Calu3 (cell line): ENCODE results near the gene BEND5. TPM values are rescaled to one million over a fixed set of nuclear protein-coding genes. Genes with fewer than 3 reads are reported as not detected.

Experiments
- BruUV-seq: library from RNA; stranded (reverse); fragments of 400-500 nt; replicated peaks from 2 replicates; lab custom pipeline; 2021; lab: Mats Ljungman, UMichigan
- CTCF ChIA-PET: fragments of 300-600 bp; sonication (Branson Sonifier 250); formaldehyde crosslinking; loops from one replicate; lab custom pipeline; 2022; ENCODE audit warnings: antibody characterized with exemption; lab: Charles Lee
- DNase-seq: peaks from one replicate; pipeline ENCODE4 v3.0.0; 2022
- H3K27ac Mint-ChIP-seq: one replicate; pipeline ENCODE4 v1.8.0; 2022; ENCODE audit warnings: mixed read lengths; ENCODE audit not compliant: unreplicated experiment
- H3K27me3 Mint-ChIP-seq: one replicate; pipeline ENCODE4 v1.8.0; 2022; ENCODE audit warnings: mixed read lengths; ENCODE audit not compliant: unreplicated experiment
- H3K36me3 Mint-ChIP-seq: one replicate; pipeline ENCODE4 v1.8.0; 2022; ENCODE audit warnings: mild to moderate bottlenecking, moderate library complexity, mixed read lengths; ENCODE audit not compliant: insufficient read depth, unreplicated experiment
- H3K4me1 Mint-ChIP-seq: one replicate; pipeline ENCODE4 v1.8.0; 2022; ENCODE audit warnings: mild to moderate bottlenecking, low read depth, mixed read lengths; ENCODE audit not compliant: unreplicated experiment
- H3K4me3 Mint-ChIP-seq: one replicate; pipeline ENCODE4 v1.8.0; 2022; ENCODE audit warnings: mild to moderate bottlenecking, low read depth, moderate library complexity, mixed read lengths; ENCODE audit not compliant: unreplicated experiment
- H3K9me3 Mint-ChIP-seq: one replicate; pipeline ENCODE4 v1.8.0; 2022; ENCODE audit warnings: low read depth, mixed read lengths; ENCODE audit not compliant: unreplicated experiment
- CTCF ChIP-seq: fragments of 200-600 bp; IDR thresholded peaks from one replicate; pipeline ENCODE4 v1.8.0; 2022; ENCODE audit warnings: antibody characterized with exemption; ENCODE audit not compliant: unreplicated experiment
- intact Hi-C: fragments of 100-400 bp; cut with micrococcal nuclease; formaldehyde crosslinking; loops from one replicate; pipeline ENCODE4 v1.10.0; 2022; ENCODE audit not compliant: unreplicated experiment
- total RNA-seq: library from RNA; stranded (reverse); gene quantifications from 2 replicates; pipeline ENCODE4 v1.2.3, GENCODE V29; 2022

The BEND5 gene
- total RNA-seq, 1 experiment from 2014 or later = 0.87 TPM

GRCh38 chr1:48794816-48795215 is 18.1 kb upstream of the BEND5 start:
- peaks cover 42% of the 10 kb centered on the region for H3K27me3 Mint-ChIP-seq
- no peak for TF ChIP-seq CTCF
- intact Hi-C loops = no loop called here
- no peak overlapping the region for H3K4me3 Mint-ChIP-seq
- H3K36me3 Mint-ChIP-seq = no peaks in the 10 kb centered on the region
- CTCF ChIA-PET = no interaction called here
- no peaks in the 10 kb centered on the region for H3K4me1 Mint-ChIP-seq
- no peak overlapping the region for H3K27ac Mint-ChIP-seq
- no TSS peak for BruUV-seq
- H3K9me3 Mint-ChIP-seq = no peaks in the 10 kb centered on the region
- DNase-seq = no peak

GRCh38 chr1:48793863-48794262 is 17.2 kb upstream of the BEND5 start:
- no peaks in the 10 kb centered on the region for H3K36me3 Mint-ChIP-seq
- intact Hi-C loops = no loop called here
- no peak overlapping the region for H3K4me3 Mint-ChIP-seq
- H3K27ac Mint-ChIP-seq = no peak overlapping the region
- no peak for DNase-seq
- peaks cover 37% of the 10 kb centered on the region for H3K27me3 Mint-ChIP-seq
- BruUV-seq = no TSS peak
- H3K9me3 Mint-ChIP-seq = no peaks in the 10 kb centered on the region
- no peak for TF ChIP-seq CTCF
- H3K4me1 Mint-ChIP-seq = no peaks in the 10 kb centered on the region
- CTCF ChIA-PET = no interaction called here

- no peak for TF ChIP-seq CTCF
- H3K36me3 Mint-ChIP-seq = no peaks in the 10 kb centered on the region
- BruUV-seq = no TSS peak
- H3K9me3 Mint-ChIP-seq = no peaks in the 10 kb centered on the region
- H3K27me3 Mint-ChIP-seq = peaks cover 37% of the 10 kb centered on the region
- H3K27ac Mint-ChIP-seq = no peak overlapping the region
- intact Hi-C loops = no loop called here
- no peak for DNase-seq
- no peaks in the 10 kb centered on the region for H3K4me1 Mint-ChIP-seq
- H3K4me3 Mint-ChIP-seq = no peak overlapping the region
- CTCF ChIA-PET = interaction anchor here (0.6 kb wide), 1 partner anchor 1540 kb away, joined by 3 read pairs; no protein-coding TSS in a partner anchor
Observed at GRCh38 chr1:48792961-48793360, 16.3 kb upstream of the BEND5 start.

GRCh38 chr1:48790397-48790796 is 13.7 kb upstream of the BEND5 start:
- no peak for DNase-seq
- no peak overlapping the region for H3K4me3 Mint-ChIP-seq
- intact Hi-C loops = no loop called here
- H3K36me3 Mint-ChIP-seq = no peaks in the 10 kb centered on the region
- peaks cover 37% of the 10 kb centered on the region for H3K27me3 Mint-ChIP-seq
- H3K27ac Mint-ChIP-seq = no peak overlapping the region
- H3K4me1 Mint-ChIP-seq = no peaks in the 10 kb centered on the region
- H3K9me3 Mint-ChIP-seq = no peaks in the 10 kb centered on the region
- TF ChIP-seq CTCF = no peak
- CTCF ChIA-PET = interaction anchor here (0.6 kb wide), 1 partner anchor 765 kb away, joined by 8 read pairs; no protein-coding TSS in a partner anchor
- no TSS peak for BruUV-seq
